Parathyroid adenoma (tissue), 2 donors: ENCODE data around the gene CHST11.

ENCODE experiments used
- H2AFZ ChIP-seq: fragments of 300-600 bp; sonication (generic); one replicate; pipeline ENCODE4 v1.7.0; 2017; ENCODE audit warnings: antibody characterized with exemption, mild to moderate bottlenecking
- H3K27ac ChIP-seq: fragments of 300-600 bp; sonication (generic); one replicate; pipeline ENCODE4 v1.7.0; 2017
- H3K27me3 ChIP-seq: fragments of 300-600 bp; sonication (generic); one replicate; pipeline ENCODE4 v1.7.0; 2017; ENCODE audit warnings: low read length; ENCODE audit not compliant: control insufficient read depth, insufficient read depth
- H3K36me3 ChIP-seq: fragments of 300-600 bp; sonication (generic); one replicate; pipeline ENCODE4 v1.7.0; 2017; ENCODE audit warnings: low read length; ENCODE audit not compliant: control insufficient read depth, insufficient read depth
- H3K4me1 ChIP-seq: fragments of 300-600 bp; sonication (generic); one replicate; pipeline ENCODE4 v1.7.0; 2017; ENCODE audit warnings: control low read depth
- H3K4me2 ChIP-seq: fragments of 300-600 bp; sonication (generic); one replicate; pipeline ENCODE4 v1.7.0; 2017; ENCODE audit warnings: low read length
- H3K4me3 ChIP-seq: fragments of 300-600 bp; sonication (generic); one replicate; pipeline ENCODE4 v1.7.0; 2017; ENCODE audit warnings: low read depth, low read length
- H3K79me2 ChIP-seq: fragments of 300-600 bp; sonication (generic); one replicate; pipeline ENCODE4 v1.7.0; 2017; ENCODE audit warnings: control low read depth
- H3K9ac ChIP-seq: fragments of 300-600 bp; sonication (generic); one replicate; pipeline ENCODE4 v1.7.0; 2017; ENCODE audit warnings: mild to moderate bottlenecking
- H3K9me3 ChIP-seq: fragments of 300-600 bp; sonication (generic); one replicate; pipeline ENCODE4 v1.7.0; 2017; ENCODE audit warnings: low read length; ENCODE audit not compliant: control insufficient read depth
- TF ChIP-seq, protein P1 (sequence below): fragments of 300-600 bp; sonication (generic); IDR thresholded peaks from one replicate; pipeline ENCODE4 v1.7.0; 2017; ENCODE audit warnings: antibody characterized with exemption, mild to moderate bottlenecking
- donor health status: primary hyperparathyroidism.

Gene CHST11

DNA sequence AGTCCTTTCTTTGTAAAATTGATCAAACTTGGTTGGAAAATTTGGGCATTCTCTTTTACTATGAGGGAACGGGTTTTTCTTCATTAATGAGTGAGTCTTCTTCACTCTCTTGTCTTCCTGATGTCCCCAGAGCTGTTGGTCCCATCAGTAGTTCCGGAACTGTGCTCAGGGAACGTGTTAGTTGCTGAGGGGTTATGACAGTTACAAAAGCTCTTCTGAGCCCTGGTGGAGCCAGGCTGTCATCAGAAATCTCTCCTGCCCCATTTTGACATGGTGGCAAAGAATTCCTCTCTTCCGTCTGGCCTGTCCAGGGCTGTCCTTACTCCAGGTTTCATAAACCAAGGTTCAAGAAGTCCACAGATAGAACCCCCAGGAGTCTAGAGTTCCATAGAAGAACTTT is 292.8 kb downstream of the CHST11 start:
- Histone ChIP-seq H3K79me2 (no peaks in the 10 kb centered on the region), H3K27ac (no peak overlapping the region), H3K4me1 (peaks cover 6% of the 10 kb centered on the region)

DNA sequence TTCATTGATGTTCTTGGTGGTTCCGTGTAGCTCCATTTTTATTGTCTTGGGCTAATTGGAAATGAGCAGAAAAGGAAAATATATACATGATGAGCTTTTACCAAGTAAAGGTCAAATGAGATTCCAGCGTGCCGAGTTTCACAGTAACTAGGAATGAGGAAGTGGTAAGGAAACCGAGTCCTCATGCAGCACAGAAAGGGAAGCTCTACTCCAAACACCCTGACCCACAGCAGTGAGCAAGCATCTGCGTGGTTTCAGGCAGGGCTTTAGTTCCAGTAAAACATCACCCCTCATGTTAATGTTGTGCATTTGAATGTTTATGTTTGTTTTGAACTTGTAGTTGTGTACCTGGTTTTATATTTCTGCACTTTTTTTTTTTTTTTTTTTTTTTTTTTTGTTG is 293.3 kb downstream of the CHST11 start:
- TF ChIP-seq, protein P1, sequence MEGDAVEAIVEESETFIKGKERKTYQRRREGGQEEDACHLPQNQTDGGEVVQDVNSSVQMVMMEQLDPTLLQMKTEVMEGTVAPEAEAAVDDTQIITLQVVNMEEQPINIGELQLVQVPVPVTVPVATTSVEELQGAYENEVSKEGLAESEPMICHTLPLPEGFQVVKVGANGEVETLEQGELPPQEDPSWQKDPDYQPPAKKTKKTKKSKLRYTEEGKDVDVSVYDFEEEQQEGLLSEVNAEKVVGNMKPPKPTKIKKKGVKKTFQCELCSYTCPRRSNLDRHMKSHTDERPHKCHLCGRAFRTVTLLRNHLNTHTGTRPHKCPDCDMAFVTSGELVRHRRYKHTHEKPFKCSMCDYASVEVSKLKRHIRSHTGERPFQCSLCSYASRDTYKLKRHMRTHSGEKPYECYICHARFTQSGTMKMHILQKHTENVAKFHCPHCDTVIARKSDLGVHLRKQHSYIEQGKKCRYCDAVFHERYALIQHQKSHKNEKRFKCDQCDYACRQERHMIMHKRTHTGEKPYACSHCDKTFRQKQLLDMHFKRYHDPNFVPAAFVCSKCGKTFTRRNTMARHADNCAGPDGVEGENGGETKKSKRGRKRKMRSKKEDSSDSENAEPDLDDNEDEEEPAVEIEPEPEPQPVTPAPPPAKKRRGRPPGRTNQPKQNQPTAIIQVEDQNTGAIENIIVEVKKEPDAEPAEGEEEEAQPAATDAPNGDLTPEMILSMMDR, result no peak
- H3K4me1 ChIP-seq, result peaks cover 6% of the 10 kb centered on the region
- H3K36me3 ChIP-seq, result no peaks in the 10 kb centered on the region
- H2AFZ ChIP-seq, result no peak overlapping the region
- H3K27ac ChIP-seq, result no peak overlapping the region
- H3K9me3 ChIP-seq, result no peaks in the 10 kb centered on the region
- H3K79me2 ChIP-seq, result no peaks in the 10 kb centered on the region
- H3K9ac ChIP-seq, result no peak overlapping the region
- H3K27me3 ChIP-seq, result no peaks in the 10 kb centered on the region
- no peak overlapping the region for H3K4me2 ChIP-seq
- H3K4me3 ChIP-seq, result no peak overlapping the region

More for the DNA sequence above, 292.8 kb downstream of the CHST11 start:
- H3K9ac ChIP-seq, result no peak overlapping the region
- H3K9me3 ChIP-seq, result no peaks in the 10 kb centered on the region
- H3K4me2 ChIP-seq, result no peak overlapping the region
- H3K36me3 ChIP-seq, result no peaks in the 10 kb centered on the region
- no peak overlapping the region for H2AFZ ChIP-seq
- H3K27me3 ChIP-seq, result no peaks in the 10 kb centered on the region
- TF ChIP-seq, protein P1, result no peak
- no peak overlapping the region for H3K4me3 ChIP-seq

DNA sequence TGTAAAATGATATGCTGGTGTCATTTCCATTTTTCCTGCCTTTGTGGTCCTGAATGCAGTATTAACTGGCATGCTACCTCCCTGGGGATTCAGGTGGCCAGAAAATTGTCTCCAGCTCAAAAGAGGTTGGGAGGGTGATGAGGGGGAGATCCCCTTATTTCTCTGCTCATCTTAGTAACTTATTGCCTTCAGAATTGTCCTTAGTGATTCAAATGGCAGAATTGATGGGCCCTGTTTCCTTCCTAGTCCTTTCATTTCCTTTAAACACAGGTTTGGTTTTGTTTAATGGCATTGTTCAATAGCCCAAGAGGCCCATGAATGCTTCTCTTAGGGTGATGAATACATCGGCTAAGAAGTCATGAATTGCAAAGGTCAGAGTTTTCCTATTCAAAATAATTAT is 294.4 kb downstream of the CHST11 start:
- Histone ChIP-seq H3K4me3 (no peak overlapping the region), H3K4me1 (peaks cover 6% of the 10 kb centered on the region), H3K36me3 (no peaks in the 10 kb centered on the region), H3K4me2 (no peak overlapping the region), H3K9me3 (no peaks in the 10 kb centered on the region), H2AFZ (no peak overlapping the region), H3K27me3 (no peaks in the 10 kb centered on the region), H3K27ac (no peak overlapping the region), H3K79me2 (no peaks in the 10 kb centered on the region), H3K9ac (no peak overlapping the region)
- TF ChIP-seq, protein P1, result no peak

DNA sequence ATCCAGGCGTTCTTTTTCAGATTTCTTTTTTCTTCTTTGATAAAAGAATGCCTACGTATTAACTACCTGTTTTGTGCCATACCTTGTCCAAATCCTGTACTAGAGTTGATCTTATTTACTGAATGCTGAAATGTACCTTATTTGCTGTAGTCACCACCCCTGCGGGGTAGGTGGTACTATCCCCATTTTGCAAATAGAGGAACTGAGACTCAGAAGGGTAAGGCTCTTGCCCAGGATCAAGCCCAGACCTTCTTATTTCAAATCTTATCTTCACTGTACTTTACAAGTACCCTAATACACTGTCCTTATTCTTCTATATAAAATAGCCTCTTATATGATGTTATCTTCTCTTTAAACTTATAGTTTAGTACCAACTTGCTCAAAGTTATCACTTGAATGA is 294.8 kb downstream of the CHST11 start:
- no peaks in the 10 kb centered on the region for H3K27me3 ChIP-seq
- H3K36me3 ChIP-seq, result no peaks in the 10 kb centered on the region
- H3K9me3 ChIP-seq, result no peaks in the 10 kb centered on the region
- TF ChIP-seq, protein P1, result no peak
- H3K4me1 ChIP-seq, result peaks cover 6% of the 10 kb centered on the region
- no peak overlapping the region for H3K27ac ChIP-seq
- H2AFZ ChIP-seq, result no peak overlapping the region
- no peaks in the 10 kb centered on the region for H3K79me2 ChIP-seq
- no peak overlapping the region for H3K4me2 ChIP-seq
- no peak overlapping the region for H3K4me3 ChIP-seq
- H3K9ac ChIP-seq, result no peak overlapping the region

DNA sequence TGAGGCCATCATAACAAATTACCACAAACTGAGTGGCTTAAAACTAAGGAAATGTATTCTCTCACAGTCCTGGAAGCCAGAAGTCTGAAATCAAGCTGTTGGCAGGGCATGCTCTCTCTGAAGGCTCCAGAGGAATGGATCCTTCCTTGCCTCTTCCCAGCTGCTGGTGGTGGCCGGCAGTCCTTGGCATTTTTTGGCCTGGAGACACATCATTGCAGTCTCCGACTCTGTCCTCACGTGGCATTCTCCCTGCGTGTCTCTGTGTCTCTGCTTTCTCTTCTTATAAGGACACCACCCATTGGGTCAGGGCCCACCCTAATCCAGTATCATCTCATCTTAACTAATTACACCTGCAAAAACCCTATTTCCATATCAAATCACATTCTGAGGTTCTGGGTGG is 295.3 kb downstream of the CHST11 start:
- Histone ChIP-seq H3K4me2 (no peak overlapping the region), H2AFZ (no peak overlapping the region), H3K4me1 (peaks cover 6% of the 10 kb centered on the region)

More for the DNA sequence above, 295.3 kb downstream of the CHST11 start:
- no peaks in the 10 kb centered on the region for H3K36me3 ChIP-seq
- H3K79me2 ChIP-seq, result no peaks in the 10 kb centered on the region
- H3K27me3 ChIP-seq, result no peaks in the 10 kb centered on the region
- no peak overlapping the region for H3K27ac ChIP-seq
- H3K9ac ChIP-seq, result no peak overlapping the region
- TF ChIP-seq, protein P1, result no peak
- no peaks in the 10 kb centered on the region for H3K9me3 ChIP-seq
- no peak overlapping the region for H3K4me3 ChIP-seq
